Common myeloid progenitor, CD34-positive (primary cell): Measurements from ENCODE around the gene KPNA6. TPM values are rescaled to one million over a fixed set of nuclear protein-coding genes. Genes with fewer than 3 reads are reported as not detected.
A peak's percentile ranks its signal among the peaks of the same experiment; 100 is the strongest.
"Not testable (repeated sequence)": the region's sequence is repeated elsewhere in the genome, so short reads cannot be mapped to it uniquely, and the experiment has no call there.

Experiments
- CTCF ChIA-PET: fragments of 350-600 bp; sonication (Branson Sonifier 250); formaldehyde crosslinking; loops from one replicate; lab custom pipeline; 2021; ENCODE audit warnings: antibody characterized with exemption; lab: Charles Lee
- POLR2A ChIA-PET: fragments of 350-600 bp; sonication (Branson Sonifier 250); formaldehyde crosslinking; loops from one replicate; lab custom pipeline; 2021; ENCODE audit warnings: antibody characterized with exemption; lab: Charles Lee
- DNase-seq, 3 donors: peaks; one replicate each; pipeline versions ENCODE4 v3.0.0 to v3.0.0-alpha.2; 2013
- H3K27ac ChIP-seq, 2 experiments: 1 replicate in 1 of 2; 2 replicates in 1 of 2; pipeline ENCODE4 v1.7.0; 2013; ENCODE audit warnings: inconsistent platforms in 2 of 2, low read length in 2 of 2, mild to moderate bottlenecking in 2 of 2, low read depth in 1 of 2, moderate library complexity in 1 of 2; ENCODE audit not compliant: severe bottlenecking in 2 of 2, insufficient read depth in 1 of 2, poor library complexity in 1 of 2
- H3K27me3 ChIP-seq, 5 experiments: replicated peaks in 2 of 5; 1 replicate in 3 of 5; 2 replicates in 2 of 5; pipeline versions ENCODE4 v1.6.1 to v1.7.0; 2013; ENCODE audit warnings: low read length in 4 of 5, mild to moderate bottlenecking in 2 of 5, moderate library complexity in 2 of 5, inconsistent platforms in 1 of 5; ENCODE audit not compliant: insufficient read depth in 5 of 5, control insufficient read depth in 4 of 5
- H3K36me3 ChIP-seq, 4 experiments: 1 replicate in 2 of 4; 2 replicates in 2 of 4; pipeline versions ENCODE4 v1.6.1 to v1.7.0; 2013; ENCODE audit warnings: low read length in 3 of 4, control low read depth in 1 of 4, mild to moderate bottlenecking in 1 of 4; ENCODE audit not compliant: control insufficient read depth in 4 of 4, insufficient read depth in 4 of 4
- H3K4me1 ChIP-seq, 4 experiments: 1 replicate in 3 of 4; 2 replicates in 1 of 4; pipeline versions ENCODE4 v1.6.1 to v1.7.1; 2013; ENCODE audit warnings: low read length in 3 of 4, mild to moderate bottlenecking in 3 of 4, control low read depth in 1 of 4, inconsistent platforms in 1 of 4, moderate library complexity in 1 of 4; ENCODE audit not compliant: control insufficient read depth in 4 of 4, insufficient read depth in 4 of 4; ENCODE audit errors: control extremely low read depth in 1 of 4
- H3K4me3 ChIP-seq, 7 experiments: 1 replicate in 4 of 7; 2 replicates in 3 of 7; pipeline versions ENCODE4 v1.5.1 to v1.7.0; 2013; ENCODE audit warnings: mild to moderate bottlenecking in 7 of 7, low read length in 6 of 7, moderate library complexity in 6 of 7, inconsistent platforms in 2 of 7, low read depth in 2 of 7, control low read depth in 1 of 7; ENCODE audit not compliant: insufficient read depth in 4 of 7, control insufficient read depth in 1 of 7; ENCODE audit errors: extremely low read depth in 1 of 7
- H3K9me3 ChIP-seq, 5 experiments: 1 replicate in 4 of 5; 2 replicates in 1 of 5; pipeline versions ENCODE4 v1.6.1 to v1.7.1; 2013; ENCODE audit warnings: low read length in 4 of 5, mild to moderate bottlenecking in 2 of 5, inconsistent platforms in 1 of 5, low read depth in 1 of 5, moderate library complexity in 1 of 5; ENCODE audit not compliant: control insufficient read depth in 4 of 5, insufficient read depth in 2 of 5; ENCODE audit errors: control extremely low read depth in 1 of 5
- WGBS: methylation state at CpG from one replicate; pipeline ENCODE4 v1.1.5; 2013; ENCODE audit not compliant: insufficient coverage; 5-methylcytosine and 5-hydroxymethylcytosine counted together
- polyA plus RNA-seq: library from polyadenylated mRNA; unstranded; fragments of 120-200 nt; gene quantifications from one replicate; pipeline ENCODE4 v1.2.1, GENCODE V29; 2013

KPNA6 gene
- 12.1 TPM for polyA plus RNA-seq

DNA sequence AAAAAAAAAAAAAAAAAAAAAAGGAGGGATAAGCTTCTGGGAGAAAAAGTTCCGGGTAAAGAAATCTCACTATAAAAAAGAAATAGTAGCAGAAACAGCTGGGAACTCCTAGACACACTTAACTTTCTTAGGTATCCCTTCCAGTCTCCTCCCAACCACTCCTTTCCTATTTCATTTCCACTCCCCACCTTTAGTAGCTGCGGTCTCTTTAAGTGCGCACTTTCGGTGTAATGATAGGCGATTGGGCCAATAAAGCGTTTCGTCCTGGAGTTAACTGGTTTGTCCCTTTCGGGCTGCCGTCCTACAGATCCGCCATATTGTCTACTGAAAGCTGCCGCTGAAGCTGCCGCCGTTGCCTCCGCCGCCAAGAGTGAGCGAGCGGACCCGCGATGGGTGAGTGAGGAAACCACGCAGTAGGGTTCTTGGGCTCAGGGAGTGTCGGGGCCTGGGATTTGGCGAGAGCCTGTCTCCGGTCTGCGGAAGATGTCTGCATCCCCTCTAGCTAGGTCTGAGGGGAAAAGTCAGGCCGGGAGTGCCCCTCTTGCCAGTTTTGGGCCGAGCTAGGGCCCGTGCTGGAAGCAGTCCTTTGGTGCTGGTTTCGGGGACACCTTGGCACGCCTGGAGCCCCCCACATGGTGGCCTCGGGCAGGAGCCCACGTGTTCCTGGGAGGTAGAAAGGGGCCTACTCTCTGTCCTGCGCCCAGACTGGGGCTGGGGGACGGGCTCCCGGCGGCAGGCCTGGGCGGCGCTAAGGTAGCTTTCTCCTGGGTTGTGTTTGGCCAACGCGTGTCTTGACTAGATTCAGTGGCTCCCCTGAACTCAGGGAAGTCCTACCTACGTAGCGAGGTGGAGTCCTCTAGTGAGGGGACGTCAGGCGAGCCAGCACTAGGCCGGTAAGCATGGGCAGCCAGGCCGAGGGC lies at the start of gene KPNA6:
Gene KPNA6, plus strand, starts transcription at position 315 of the 920 bp plus-strand sequence. Its CDS starts 75 bp downstream, at position 390.
- ChIA-PET CTCF (interaction anchor here (0.7 to 1.8 kb wide), 18 partner anchors 9 to 173 kb away, joined by 3 to 14 read pairs (median 3); partner anchors contain the start of gene TMEM39B), POLR2A (interaction anchor here (0.8 kb wide), 2 partner anchors 12 to 35 kb away, joined by 4 read pairs; partner anchors contain the start of gene TMEM39B)
- no peaks in the 10 kb centered on the region for H3K27me3 ChIP-seq
- peaks cover 0 to 1% (median under 1%) of the 10 kb centered on the region in 4 experiments for H3K36me3 ChIP-seq
- H3K27ac ChIP-seq = peak within 1 kb of the TSS; percentile 94 to 98
- no peaks in the 10 kb centered on the region for H3K9me3 ChIP-seq
- peak; percentile 97 to 98 (median 98) for DNase-seq
- WGBS = 0% methylated on average over 43 of the region's 45 CpGs
- H3K4me3 ChIP-seq = peak within 1 kb of the TSS; percentile 71 to 99 (median 94)
- peaks cover 9 to 27% (median 15%) of the 10 kb centered on the region in 4 experiments for H3K4me1 ChIP-seq

DNA sequence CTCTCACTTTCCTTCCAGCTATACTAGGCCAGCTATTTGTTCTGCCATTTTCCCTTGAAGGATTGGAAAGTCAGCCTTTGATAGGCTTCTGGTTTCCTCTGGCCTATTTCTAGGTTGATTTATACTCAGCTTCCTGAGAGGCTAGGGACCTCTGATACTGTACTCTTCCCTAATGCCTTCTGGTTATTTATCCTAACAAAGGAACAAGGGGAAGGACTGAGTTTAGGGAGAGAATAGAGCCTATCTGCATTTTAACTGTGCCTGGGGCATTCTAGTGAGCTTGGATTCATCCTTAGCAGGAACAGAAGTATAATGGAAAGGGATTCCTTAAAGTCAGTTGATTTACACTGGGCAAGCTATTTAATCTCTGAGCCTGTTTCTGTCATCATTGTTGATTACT lies 46.9 kb upstream of the KPNA6 start:
- CTCF ChIA-PET = interaction anchor here (0.7 to 2.7 kb wide), 7 partner anchors 7 to 246 kb away, joined by 3 to 10 read pairs (median 3); partner anchors contain the start of genes SPOCD1 and TMEM39B
- peaks cover 18 to 63% (median 35%) of the 10 kb centered on the region in 4 experiments for H3K36me3 ChIP-seq

DNA sequence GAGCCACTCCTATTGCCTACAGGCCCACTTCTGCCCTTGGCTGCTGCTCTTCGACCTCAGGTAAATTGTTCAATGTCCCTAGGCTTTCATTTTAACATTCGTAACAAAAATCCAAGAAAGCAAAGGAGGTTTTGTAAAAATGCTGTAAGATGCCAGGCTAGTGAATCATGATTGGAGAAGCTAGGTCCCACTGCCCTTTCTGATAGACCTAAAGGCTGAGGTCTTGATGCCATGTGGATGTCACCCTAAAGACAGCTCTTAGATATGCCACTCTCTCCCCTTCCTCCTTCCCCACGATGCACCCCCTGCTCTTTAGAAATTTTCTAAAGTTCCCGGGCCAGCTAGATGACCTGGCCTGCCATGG lies 45.0 kb upstream of the KPNA6 start:
- CTCF ChIA-PET = interaction anchor here (0.6 to 2.7 kb wide), 28 partner anchors 8 to 1134 kb away, joined by 3 to 12 read pairs (median 4); partner anchors contain the start of genes ADGRB2, PTP4A2 and TMEM39B
- H3K4me3 ChIP-seq = no peak overlapping the region

More for the DNA sequence above, 46.9 kb upstream of the KPNA6 start:
- no peak overlapping the region for H3K27ac ChIP-seq
- no peak overlapping the region for H3K4me3 ChIP-seq
- no peaks in the 10 kb centered on the region for H3K27me3 ChIP-seq
- no peaks in the 10 kb centered on the region for H3K9me3 ChIP-seq
- H3K4me1 ChIP-seq = peaks cover 0 to 17% (median 14%) of the 10 kb centered on the region in 4 experiments
- DNase-seq = no peak
- POLR2A ChIA-PET = no interaction called here

DNA sequence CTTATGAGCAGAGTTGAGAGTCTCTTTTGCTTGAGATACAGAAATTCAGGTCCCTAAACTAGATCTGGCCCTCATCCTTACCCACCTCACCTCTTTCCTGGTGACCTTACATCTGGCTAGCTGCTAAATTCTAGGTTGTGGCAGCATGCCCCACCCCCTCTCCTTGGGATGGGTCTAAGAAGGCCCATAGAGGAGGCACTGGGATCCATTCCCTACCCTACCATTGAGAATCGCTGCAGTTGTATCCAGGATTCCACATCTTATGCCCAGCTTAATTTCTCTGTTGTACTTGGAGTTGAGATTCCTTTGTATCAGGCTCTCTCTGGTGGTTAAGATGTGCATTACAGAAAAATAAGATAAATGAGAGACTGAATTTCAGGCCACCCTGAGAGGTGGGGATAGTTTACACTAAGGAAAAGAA lies 44.6 kb upstream of the KPNA6 start:
- peak; percentile 38 to 67 (median 60) for DNase-seq
- WGBS = no CpG with 5 or more reads among the region's 1 CpG
- Histone ChIP-seq H3K9me3 (no peaks in the 10 kb centered on the region), H3K36me3 (peaks cover 17 to 44% (median 25%) of the 10 kb centered on the region in 4 experiments), H3K4me1 (peaks cover 6 to 32% (median 27%) of the 10 kb centered on the region in 4 experiments), H3K4me3 (no peak overlapping the region), H3K27me3 (no peaks in the 10 kb centered on the region), H3K27ac (no peak overlapping the region)
- ChIA-PET POLR2A (no interaction called here), CTCF (interaction anchor here (0.6 to 2.7 kb wide), 25 partner anchors 8 to 1135 kb away, joined by 3 to 12 read pairs (median 4); partner anchors contain the start of genes ADGRB2, PTP4A2 and TMEM39B)

More for the DNA sequence above, 45.0 kb upstream of the KPNA6 start:
- Histone ChIP-seq H3K36me3 (peaks cover 17 to 48% (median 29%) of the 10 kb centered on the region in 4 experiments), H3K27me3 (no peaks in the 10 kb centered on the region), H3K27ac (peak overlapping the region in 1 of 2 experiments; percentile 25), H3K9me3 (no peaks in the 10 kb centered on the region), H3K4me1 (peaks cover 6 to 32% (median 27%) of the 10 kb centered on the region in 4 experiments)
- no peak for DNase-seq
- POLR2A ChIA-PET = interaction anchor here (0.5 to 0.6 kb wide), 2 partner anchors 35 to 121 kb away, joined by 3 read pairs; no protein-coding TSS in a partner anchor
- 100% methylated on average over 1 of the region's 4 CpGs for WGBS

DNA sequence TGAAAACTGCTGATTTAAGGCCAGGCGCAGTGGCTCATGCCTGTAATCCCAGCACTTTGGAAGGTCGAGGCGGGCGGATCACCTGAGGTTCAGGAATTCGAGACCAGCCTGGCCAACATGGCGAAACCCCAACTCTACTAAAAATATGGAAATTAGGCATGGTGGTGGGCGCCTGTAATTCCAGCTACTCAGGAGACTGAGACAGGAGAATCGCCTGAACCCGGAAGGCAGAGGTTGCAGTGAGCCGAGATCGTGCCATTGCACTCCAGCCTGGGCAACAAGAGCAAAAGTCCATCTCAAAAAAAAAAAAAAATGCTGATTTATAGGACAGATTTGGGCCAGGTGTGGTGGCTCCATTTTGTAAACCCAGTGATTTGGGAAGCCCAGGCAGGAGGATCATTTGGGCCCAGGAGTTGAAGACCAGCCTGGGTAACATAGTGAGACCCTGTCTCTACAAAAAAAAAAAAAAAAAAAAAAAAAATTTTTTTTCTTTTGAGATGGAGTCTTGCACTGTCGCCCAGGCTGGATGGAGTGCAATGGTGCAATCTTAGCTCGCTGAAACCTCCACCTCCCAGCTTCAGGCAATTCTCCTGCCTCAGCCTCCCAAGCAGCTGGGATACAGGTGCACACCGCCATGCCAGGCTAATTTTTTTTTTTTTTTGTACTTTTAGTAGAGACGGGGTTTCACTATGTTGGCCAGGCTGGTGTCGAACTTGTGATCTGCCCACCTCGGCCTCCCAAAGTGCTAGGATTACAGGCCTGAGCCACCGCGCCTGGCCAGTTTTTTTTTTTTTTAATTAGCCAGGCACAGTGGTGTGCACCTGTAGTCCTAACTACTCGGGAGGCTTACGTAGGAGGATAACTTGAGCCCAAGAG lies 42.0 kb upstream of the KPNA6 start:
- ChIA-PET CTCF (interaction anchor here (1.2 kb wide), 1 partner anchor 357 kb away, joined by 3 read pairs; no protein-coding TSS in a partner anchor), POLR2A (interaction anchor here (0.6 to 0.8 kb wide), 7 partner anchors 10 to 404 kb away, joined by 3 to 5 read pairs (median 3); no protein-coding TSS in a partner anchor)
- H3K27me3 ChIP-seq, H3K9me3 ChIP-seq, H3K27ac ChIP-seq: not testable (repeated sequence)
- DNase-seq = peak in 1 of 3 donors; percentile 19
- 55% methylated on average over 11 of the region's 21 CpGs for WGBS
- peak overlapping the region in 3 of 7 experiments; percentile 1 to 52 (median 14) for H3K4me3 ChIP-seq
- H3K36me3 ChIP-seq = peaks cover under 1 to 19% (median 8%) of the 10 kb centered on the region in 4 experiments
- H3K4me1 ChIP-seq = peaks cover 6 to 38% (median 27%) of the 10 kb centered on the region in 4 experiments

DNA sequence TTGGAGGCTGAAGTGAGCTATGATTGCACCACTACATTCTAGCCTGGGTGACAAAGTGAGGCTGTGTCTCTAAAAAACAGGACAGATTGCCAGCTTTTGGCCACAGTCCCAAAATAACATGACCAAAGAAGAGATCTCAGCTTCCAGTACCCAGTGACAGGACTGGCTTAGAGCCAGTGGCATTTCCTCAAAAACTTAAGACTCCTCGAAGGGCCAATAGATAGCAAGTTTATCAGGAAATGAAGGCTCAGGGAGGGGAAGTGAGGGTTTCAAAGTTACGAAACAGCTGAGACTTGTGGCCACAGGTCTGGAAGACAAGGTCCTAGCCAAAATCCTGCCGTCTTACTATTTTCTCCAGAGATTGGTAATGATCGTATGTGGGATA lies 41.4 kb upstream of the KPNA6 start:
- H3K4me1 ChIP-seq = peaks cover 6 to 39% (median 28%) of the 10 kb centered on the region in 4 experiments
- ChIA-PET CTCF (interaction anchor here (1.2 kb wide), 1 partner anchor 358 kb away, joined by 3 read pairs; no protein-coding TSS in a partner anchor), POLR2A (interaction anchor here (0.6 to 0.8 kb wide), 4 partner anchors 11 to 380 kb away, joined by 3 to 4 read pairs (median 3); no protein-coding TSS in a partner anchor)
- no peak overlapping the region for H3K27ac ChIP-seq
- WGBS = 0% methylated on average over 1 of the region's 4 CpGs
- H3K27me3 ChIP-seq = no peaks in the 10 kb centered on the region
- H3K4me3 ChIP-seq = peak overlapping the region in 2 of 7 experiments; percentile 1 to 52
- H3K9me3 ChIP-seq = no peaks in the 10 kb centered on the region
- DNase-seq = peak; percentile 96 to 98 (median 98)
- H3K36me3 ChIP-seq = peaks cover 0 to 13% (median 2%) of the 10 kb centered on the region in 4 experiments
